Smooth muscle cell (in vitro differentiated cells): ENCODE measurements around the gene C10orf88. TPM values are rescaled to one million over a fixed set of nuclear protein-coding genes. Genes with fewer than 3 reads are reported as not detected.

Experiments used
- DNase-seq: peaks from one replicate; lab custom pipeline; 2025; ENCODE audit not compliant: unreplicated experiment; lab: John Stamatoyannopoulos, UW
- H2AFZ ChIP-seq: fragments of 200-600 bp; sonication (generic); 2 replicates; pipeline ENCODE4 v1.6.0; 2016; ENCODE audit warnings: antibody characterized with exemption, low read depth, mild to moderate bottlenecking
- H3F3A ChIP-seq: fragments of 200-600 bp; sonication (generic); 2 replicates; pipeline ENCODE4 v1.6.0; 2017; ENCODE audit warnings: antibody characterized with exemption, low read depth
- H3K27ac ChIP-seq: fragments of 200-600 bp; sonication (generic); 2 replicates; pipeline ENCODE4 v1.5.1; 2016; ENCODE audit warnings: low read depth, mild to moderate bottlenecking
- H3K27me3 ChIP-seq: fragments of 200-600 bp; sonication (generic); 2 replicates; pipeline ENCODE4 v1.6.1; 2016; ENCODE audit warnings: low read depth, mild to moderate bottlenecking
- H3K36me3 ChIP-seq: fragments of 200-600 bp; sonication (generic); 2 replicates; pipeline ENCODE4 v1.5.1; 2016; ENCODE audit warnings: low read depth
- H3K4me1 ChIP-seq: fragments of 200-600 bp; sonication (generic); 2 replicates; pipeline ENCODE4 v1.5.1; 2016; ENCODE audit warnings: low read depth
- H3K4me2 ChIP-seq: fragments of 200-600 bp; sonication (generic); 2 replicates; pipeline ENCODE4 v1.6.0; 2016; ENCODE audit warnings: mild to moderate bottlenecking
- H3K4me3 ChIP-seq: fragments of 200-600 bp; sonication (generic); 2 replicates; pipeline ENCODE4 v1.5.1; 2016; ENCODE audit warnings: mild to moderate bottlenecking
- H3K79me2 ChIP-seq: fragments of 200-600 bp; sonication (generic); 2 replicates; pipeline ENCODE4 v1.6.0; 2016; ENCODE audit warnings: low read depth, mild to moderate bottlenecking
- H3K9ac ChIP-seq: fragments of 200-600 bp; sonication (generic); 2 replicates; pipeline ENCODE4 v1.6.0; 2016; ENCODE audit warnings: low read depth
- H3K9me3 ChIP-seq: fragments of 200-600 bp; sonication (generic); replicated peaks from 2 replicates; pipeline ENCODE4 v1.5.1; 2016; ENCODE audit warnings: low read depth
- H4K20me1 ChIP-seq: fragments of 200-600 bp; sonication (generic); 2 replicates; pipeline ENCODE4 v1.6.0; 2016; ENCODE audit warnings: low read depth
- WGBS: methylation state at CpG from one replicate; pipeline ENCODE4 v1.1.7; 2016; ENCODE audit warnings: low lambda C conversion rate; 5-methylcytosine and 5-hydroxymethylcytosine counted together
- polyA plus RNA-seq: library from polyadenylated mRNA; unstranded; fragments of >200 nt; fragmentation: Nextera tagmentation; extraction: Ambion mirVana; gene quantifications from 2 replicates; pipeline ENCODE4 v1.2.1, GENCODE V29; 2016
- total RNA-seq: library from RNA; depleted of rRNA; stranded (reverse); fragments of >200 nt; gene quantifications from 2 replicates; pipeline ENCODE4 v1.2.3, GENCODE V29; 2014
- TF ChIP-seq, protein P1 (sequence below): fragments of 200-600 bp; sonication (generic); IDR thresholded peaks from 2 replicates; pipeline ENCODE4 v1.5.1; 2017; ENCODE audit warnings: borderline replicate concordance, mild to moderate bottlenecking, antibody characterized with exemption; ENCODE audit not compliant: insufficient read depth, poor library complexity, severe bottlenecking

Gene C10orf88
- total and polyA plus RNA-seq, 2 experiments from 2014 or later: 12.0 to 15.3 TPM

DNA sequence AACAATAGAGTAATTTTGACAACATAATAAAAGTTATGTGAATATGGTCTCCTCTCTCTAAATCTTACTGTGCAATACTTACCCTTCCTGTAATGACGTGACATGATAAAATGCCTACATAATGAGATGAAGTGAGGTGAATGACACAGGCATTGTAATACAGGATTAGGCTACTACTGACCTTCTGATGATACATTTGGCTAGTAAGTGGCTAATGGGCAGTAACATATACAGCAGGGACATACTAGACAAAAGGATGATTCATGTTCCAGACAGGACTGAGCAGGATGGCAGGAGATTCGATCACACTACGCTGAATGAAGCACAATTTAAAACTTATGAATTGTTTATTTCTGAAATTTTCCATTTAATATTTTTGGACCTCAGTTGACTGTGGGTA is 4.7 kb downstream of the C10orf88 start:
- Histone ChIP-seq H4K20me1 (no peaks in the 10 kb centered on the region), H3K4me1 (peaks cover 10% of the 10 kb centered on the region), H3K27me3 (no peaks in the 10 kb centered on the region), H3K9me3 (no peaks in the 10 kb centered on the region), H3K4me3 (no peak overlapping the region), H2AFZ (no peak overlapping the region), H3K4me2 (no peak overlapping the region), H3K36me3 (peaks cover 12% of the 10 kb centered on the region), H3K9ac (no peak overlapping the region), H3F3A (no peaks in the 10 kb centered on the region), H3K27ac (no peak overlapping the region), H3K79me2 (peaks cover 20% of the 10 kb centered on the region)
- 96% methylated on average over 3 of the region's 3 CpGs for WGBS
- DNase-seq: no peak
- TF ChIP-seq, protein P1, sequence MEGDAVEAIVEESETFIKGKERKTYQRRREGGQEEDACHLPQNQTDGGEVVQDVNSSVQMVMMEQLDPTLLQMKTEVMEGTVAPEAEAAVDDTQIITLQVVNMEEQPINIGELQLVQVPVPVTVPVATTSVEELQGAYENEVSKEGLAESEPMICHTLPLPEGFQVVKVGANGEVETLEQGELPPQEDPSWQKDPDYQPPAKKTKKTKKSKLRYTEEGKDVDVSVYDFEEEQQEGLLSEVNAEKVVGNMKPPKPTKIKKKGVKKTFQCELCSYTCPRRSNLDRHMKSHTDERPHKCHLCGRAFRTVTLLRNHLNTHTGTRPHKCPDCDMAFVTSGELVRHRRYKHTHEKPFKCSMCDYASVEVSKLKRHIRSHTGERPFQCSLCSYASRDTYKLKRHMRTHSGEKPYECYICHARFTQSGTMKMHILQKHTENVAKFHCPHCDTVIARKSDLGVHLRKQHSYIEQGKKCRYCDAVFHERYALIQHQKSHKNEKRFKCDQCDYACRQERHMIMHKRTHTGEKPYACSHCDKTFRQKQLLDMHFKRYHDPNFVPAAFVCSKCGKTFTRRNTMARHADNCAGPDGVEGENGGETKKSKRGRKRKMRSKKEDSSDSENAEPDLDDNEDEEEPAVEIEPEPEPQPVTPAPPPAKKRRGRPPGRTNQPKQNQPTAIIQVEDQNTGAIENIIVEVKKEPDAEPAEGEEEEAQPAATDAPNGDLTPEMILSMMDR: no peak

GRCh38 chr10:122939856-122940543 is 14.0 kb downstream of the C10orf88 start:
- peak overlapping the region; percentile 44 for H3K4me2 ChIP-seq
- H3K36me3 ChIP-seq: peaks cover 9% of the 10 kb centered on the region
- TF ChIP-seq, protein P1: no peak
- no peaks in the 10 kb centered on the region for H3K9me3 ChIP-seq
- peaks cover 9% of the 10 kb centered on the region for H3K79me2 ChIP-seq
- no peak overlapping the region for H2AFZ ChIP-seq
- no peaks in the 10 kb centered on the region for H3F3A ChIP-seq
- WGBS: 81% methylated on average over 1 of the region's 1 CpG
- no peaks in the 10 kb centered on the region for H3K27me3 ChIP-seq
- no peak overlapping the region for H3K4me3 ChIP-seq
- H3K9ac ChIP-seq: no peak overlapping the region
- peak overlapping the region; percentile 26 for H3K27ac ChIP-seq
- peaks cover 9% of the 10 kb centered on the region for H4K20me1 ChIP-seq
- no peak for DNase-seq
- no peaks in the 10 kb centered on the region for H3K4me1 ChIP-seq

DNA sequence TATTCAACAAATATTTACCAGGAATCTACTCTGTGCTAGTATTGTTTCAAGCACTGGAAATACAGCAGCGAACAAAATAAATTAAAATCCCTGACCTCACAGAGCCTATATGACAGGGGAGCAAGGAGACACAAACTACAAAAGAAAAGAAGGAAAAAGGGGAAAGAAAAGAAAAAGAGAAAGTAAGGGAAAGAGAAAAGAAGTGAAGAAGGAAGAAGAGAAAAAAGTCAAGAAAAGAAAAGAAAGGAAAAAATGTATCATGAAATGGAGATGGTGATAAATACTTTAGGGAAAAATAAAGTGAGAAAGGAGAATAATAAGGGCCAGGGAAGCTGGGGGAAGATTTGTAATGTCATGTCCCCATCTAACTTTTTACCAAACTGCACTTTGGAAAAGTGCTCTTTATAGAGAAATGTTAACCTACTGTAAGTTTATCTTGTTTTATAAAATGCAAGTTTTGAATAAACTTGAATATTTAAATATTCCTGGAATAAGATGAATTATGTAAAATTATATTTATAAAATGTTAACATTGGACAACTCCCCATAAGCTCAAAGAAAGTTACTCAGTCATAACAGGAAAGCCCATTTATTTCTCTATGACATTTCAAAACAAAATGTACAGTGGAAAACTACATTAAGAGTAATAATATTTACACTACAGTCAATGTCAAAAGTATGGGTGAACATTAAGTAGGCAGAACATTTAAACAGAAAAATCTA is 14.7 kb downstream of the C10orf88 start:
- Histone ChIP-seq H3K4me1 (no peaks in the 10 kb centered on the region), H4K20me1 (peaks cover 9% of the 10 kb centered on the region), H3K36me3 (peaks cover 9% of the 10 kb centered on the region), H3K4me3 (no peak overlapping the region), H3K9me3 (no peaks in the 10 kb centered on the region), H3F3A (no peaks in the 10 kb centered on the region), H3K27me3 (no peaks in the 10 kb centered on the region), H3K79me2 (peaks cover 5% of the 10 kb centered on the region), H3K4me2 (no peak overlapping the region), H3K9ac (no peak overlapping the region), H2AFZ (no peak overlapping the region), H3K27ac (peak overlapping the region; percentile 26)
- DNase-seq: no peak
- WGBS: 98% methylated on average over 1 of the region's 1 CpG
- TF ChIP-seq, protein P1: no peak
